ENCODE measurements around the gene PLXNB2.

GRCh38 chr22:50270666-50271394 is 36.6 kb downstream of the PLXNB2 start:
- TF ChIP-seq CTCF (IDR thresholded peaks at IDR 0.05; ENCODE audit: low read depth, low read length) (no peak), EZH2phosphoT487 (IDR thresholded peaks at IDR 0.05; ENCODE audit: low read depth) (no peak)

Measured in OCI-LY3 (cell line).